Measurements from ENCODE around the gene TCOF1.
"Not testable (repeated sequence)": the region's sequence is repeated elsewhere in the genome, so short reads cannot be mapped to it uniquely, and the experiment has no call there.

Gene TCOF1

DNA sequence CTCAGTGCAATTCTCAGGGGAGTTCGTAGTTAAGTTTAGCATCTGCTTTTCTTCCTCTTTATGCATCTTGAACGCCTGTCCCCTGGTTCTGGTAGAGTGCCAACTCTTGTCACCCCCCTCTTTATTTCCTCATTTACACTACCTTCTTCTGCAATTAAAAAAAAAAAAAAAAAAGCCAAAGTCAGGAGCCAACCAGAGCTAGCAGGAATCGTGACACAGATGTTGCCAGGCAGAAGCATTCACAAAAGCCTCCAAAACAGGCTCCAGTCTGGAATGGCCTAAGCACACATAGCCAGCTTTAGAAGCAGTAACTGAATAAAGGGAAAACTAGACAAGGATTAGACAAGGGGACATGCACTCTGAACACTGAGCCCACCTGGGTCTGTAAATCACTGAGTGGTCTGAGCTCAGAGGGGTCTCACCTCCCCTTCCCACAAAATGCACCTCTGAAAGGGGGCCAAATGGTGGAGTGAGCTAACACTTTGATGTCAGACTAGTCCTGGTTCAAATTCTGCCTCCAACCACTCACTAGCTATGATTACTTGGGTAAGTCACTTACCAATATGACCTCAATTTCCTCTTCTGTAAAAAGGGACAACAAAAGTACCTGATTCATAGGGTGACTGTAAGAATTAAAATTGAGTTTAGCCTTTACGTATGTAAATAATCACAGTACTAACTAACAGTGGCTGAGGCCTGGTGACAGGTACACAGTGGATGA is 53.2 kb downstream of the TCOF1 start:
- Histone ChIP-seq H3K36me3 (ENCODE audit: control insufficient read depth in 1 of 2, insufficient read depth in 2 of 2, low read length in 2 of 2) (peaks cover 23 to 25% of the 10 kb centered on the region in 2 donors), H3K4me3 (ENCODE audit: low read depth in 1 of 2, low read length in 2 of 2) (peak overlapping the region; percentile 90 to 95), H3K27ac (ENCODE audit: low read depth, low read length) (peak overlapping the region; percentile 89), H3K9me3 (ENCODE audit: control insufficient read depth in 1 of 2, low read length in 2 of 2) (no peaks in the 10 kb centered on the region), H3K27me3 (ENCODE audit: control insufficient read depth in 1 of 2, insufficient read depth in 2 of 2, low read length in 2 of 2) (no peaks in the 10 kb centered on the region), H3K9ac (ENCODE audit: low read depth in 1 of 2, low read length in 2 of 2) (peak overlapping the region; percentile 86 to 96), H3K4me1 (ENCODE audit: control insufficient read depth in 1 of 2, insufficient read depth in 2 of 2, low read length in 2 of 2) (peaks cover 18 to 48% of the 10 kb centered on the region in 2 donors)

DNA sequence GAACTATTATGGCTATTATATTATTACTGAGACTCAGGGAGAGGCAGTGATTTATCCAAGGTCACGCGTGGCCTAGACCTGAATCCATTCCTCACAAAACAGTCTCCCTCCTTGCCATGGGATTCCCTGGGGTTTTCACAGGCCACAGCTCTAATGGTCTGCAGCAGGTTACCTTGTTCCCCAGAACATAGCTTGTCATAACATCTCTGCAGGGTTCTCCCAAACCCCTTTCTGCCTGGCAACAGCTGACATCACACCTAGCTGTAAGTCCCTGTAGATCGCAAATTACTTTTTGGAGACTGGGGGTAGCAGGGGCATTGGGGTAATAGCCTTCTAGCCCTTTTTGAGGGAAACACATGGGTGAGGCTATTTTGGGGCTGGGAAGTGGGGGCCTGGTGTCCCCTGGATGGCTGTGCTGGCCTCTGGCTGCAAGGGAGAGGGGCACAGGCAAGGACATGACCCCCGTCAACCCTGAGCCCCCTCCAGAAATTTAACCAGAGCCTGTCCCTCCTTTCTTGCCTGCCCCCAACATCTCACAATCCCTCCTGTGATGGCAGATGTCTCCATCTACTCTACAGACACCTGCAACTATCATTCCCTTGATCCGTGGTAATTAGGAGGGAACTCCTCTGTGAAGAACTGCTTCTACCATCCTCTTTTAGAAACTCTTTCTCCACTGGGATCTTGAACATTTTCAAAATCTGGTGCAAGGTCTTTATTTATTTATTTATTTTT is 53.9 kb downstream of the TCOF1 start:
- Histone ChIP-seq H3K27ac (ENCODE audit: low read depth, low read length) (peak overlapping the region; percentile 89), H3K27me3 (ENCODE audit: control insufficient read depth in 1 of 2, insufficient read depth in 2 of 2, low read length in 2 of 2) (no peaks in the 10 kb centered on the region), H3K4me3 (ENCODE audit: low read depth in 1 of 2, low read length in 2 of 2) (peak overlapping the region; percentile 90 to 95), H3K4me1 (ENCODE audit: control insufficient read depth in 1 of 2, insufficient read depth in 2 of 2, low read length in 2 of 2) (peaks cover 18 to 48% of the 10 kb centered on the region in 2 donors), H3K36me3 (ENCODE audit: control insufficient read depth in 1 of 2, insufficient read depth in 2 of 2, low read length in 2 of 2) (peaks cover 18 to 19% of the 10 kb centered on the region in 2 donors), H3K9me3 (ENCODE audit: control insufficient read depth in 1 of 2, low read length in 2 of 2) (no peaks in the 10 kb centered on the region), H3K9ac (ENCODE audit: low read depth in 1 of 2, low read length in 2 of 2) (peak overlapping the region; percentile 86 to 96)

DNA sequence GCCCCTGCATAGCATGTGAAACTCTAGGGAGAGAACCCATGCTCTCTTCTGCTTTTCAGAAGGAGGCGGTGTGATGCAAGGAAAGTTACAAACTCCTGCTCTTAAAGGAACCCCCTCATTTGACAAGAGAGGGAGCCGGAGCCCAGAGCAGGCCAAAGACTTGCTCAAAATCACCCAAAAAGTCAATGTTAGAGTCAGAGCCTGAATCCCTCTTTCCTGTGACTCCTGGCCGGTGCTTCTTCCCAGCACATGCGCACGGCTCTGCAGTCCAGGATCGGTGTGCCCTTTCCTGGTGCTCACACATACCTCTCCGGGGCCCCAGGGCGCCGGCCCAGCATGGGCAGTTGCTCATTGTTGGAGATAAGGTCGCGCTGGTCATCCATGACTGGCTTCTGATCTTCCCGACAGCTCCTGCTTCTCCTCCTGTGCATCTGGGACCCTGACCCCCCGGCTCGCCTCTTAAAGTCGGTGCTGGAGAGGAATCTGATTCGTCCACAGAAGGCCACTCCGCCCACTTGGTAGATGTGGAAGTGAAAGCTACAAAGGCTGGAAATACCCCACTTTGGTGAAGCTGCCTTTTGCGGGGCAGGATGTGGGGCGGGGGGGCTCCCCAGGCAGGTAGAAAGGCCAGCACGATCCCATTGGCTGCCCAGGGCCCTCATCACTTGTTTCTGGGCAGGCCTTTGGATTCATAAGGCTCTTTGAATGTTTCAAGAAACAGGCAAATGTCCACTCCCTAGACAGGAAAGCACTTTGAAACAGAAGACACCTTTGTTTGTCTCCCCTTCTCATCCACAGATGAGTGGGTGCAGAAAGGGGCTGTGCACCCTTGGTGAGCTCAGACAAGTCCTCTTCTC is 55.0 kb downstream of the TCOF1 start, which contains the start of gene CD74:
TSS of gene CD74 (minus strand) at position 592 of the 857 bp plus-strand sequence. CDS start at position 431, 161 bp downstream.
- H3K27me3 ChIP-seq (ENCODE audit: control insufficient read depth in 1 of 2, insufficient read depth in 2 of 2, low read length in 2 of 2), result no peaks in the 10 kb centered on the region
- H3K4me3 ChIP-seq (ENCODE audit: low read depth in 1 of 2, low read length in 2 of 2), result peak within 1 kb of the TSS; percentile 90 to 95
- H3K9ac ChIP-seq (ENCODE audit: low read depth in 1 of 2, low read length in 2 of 2), result peak within 1 kb of the TSS; percentile 86 to 96
- H3K9me3 ChIP-seq (ENCODE audit: control insufficient read depth in 1 of 2, low read length in 2 of 2), result no peaks in the 10 kb centered on the region
- peaks cover 7% of the 10 kb centered on the region in 2 donors for H3K36me3 ChIP-seq (ENCODE audit: control insufficient read depth in 1 of 2, insufficient read depth in 2 of 2, low read length in 2 of 2)
- H3K27ac ChIP-seq (ENCODE audit: low read depth, low read length), result peak within 1 kb of the TSS; percentile 91
- peaks cover 18 to 48% of the 10 kb centered on the region in 2 donors for H3K4me1 ChIP-seq (ENCODE audit: control insufficient read depth in 1 of 2, insufficient read depth in 2 of 2, low read length in 2 of 2)

DNA sequence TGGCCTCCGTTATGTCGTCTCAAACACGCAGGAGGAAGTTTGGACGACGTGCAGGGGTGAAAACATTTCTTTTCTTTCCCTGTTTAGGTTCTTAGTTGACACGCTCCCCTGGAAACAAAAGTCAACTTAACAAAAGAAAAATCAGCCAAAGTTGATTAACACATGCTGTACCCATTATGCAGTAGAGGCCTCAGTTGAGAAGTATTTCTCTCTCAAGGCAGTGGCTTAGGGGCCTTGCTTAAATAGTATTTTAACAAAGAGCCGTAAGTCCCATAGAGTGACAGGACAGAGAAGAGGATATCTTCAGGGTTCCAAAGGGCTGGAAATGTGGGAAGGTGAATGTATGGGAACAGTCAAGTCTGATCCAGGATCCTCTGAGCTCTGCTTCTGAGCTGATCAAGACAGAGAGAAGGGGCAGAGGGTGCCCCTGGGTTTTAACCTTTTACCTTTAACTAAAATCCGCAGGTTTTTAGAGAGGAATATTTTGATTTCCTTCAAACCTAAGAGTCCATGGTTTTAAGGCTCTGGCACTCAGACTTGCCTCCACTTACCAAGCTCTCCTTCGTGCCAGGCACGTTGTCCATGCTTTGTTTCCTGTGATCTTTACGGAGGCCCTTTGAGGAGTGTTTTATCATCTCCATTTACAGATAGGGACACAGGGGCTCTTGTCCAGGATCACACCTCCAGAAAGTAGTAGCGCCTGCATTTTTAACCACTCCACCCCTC is 55.8 kb downstream of the TCOF1 start:
- H3K4me1 ChIP-seq (ENCODE audit: control insufficient read depth in 1 of 2, insufficient read depth in 2 of 2, low read length in 2 of 2), result peaks cover 13 to 45% of the 10 kb centered on the region in 2 donors

DNA sequence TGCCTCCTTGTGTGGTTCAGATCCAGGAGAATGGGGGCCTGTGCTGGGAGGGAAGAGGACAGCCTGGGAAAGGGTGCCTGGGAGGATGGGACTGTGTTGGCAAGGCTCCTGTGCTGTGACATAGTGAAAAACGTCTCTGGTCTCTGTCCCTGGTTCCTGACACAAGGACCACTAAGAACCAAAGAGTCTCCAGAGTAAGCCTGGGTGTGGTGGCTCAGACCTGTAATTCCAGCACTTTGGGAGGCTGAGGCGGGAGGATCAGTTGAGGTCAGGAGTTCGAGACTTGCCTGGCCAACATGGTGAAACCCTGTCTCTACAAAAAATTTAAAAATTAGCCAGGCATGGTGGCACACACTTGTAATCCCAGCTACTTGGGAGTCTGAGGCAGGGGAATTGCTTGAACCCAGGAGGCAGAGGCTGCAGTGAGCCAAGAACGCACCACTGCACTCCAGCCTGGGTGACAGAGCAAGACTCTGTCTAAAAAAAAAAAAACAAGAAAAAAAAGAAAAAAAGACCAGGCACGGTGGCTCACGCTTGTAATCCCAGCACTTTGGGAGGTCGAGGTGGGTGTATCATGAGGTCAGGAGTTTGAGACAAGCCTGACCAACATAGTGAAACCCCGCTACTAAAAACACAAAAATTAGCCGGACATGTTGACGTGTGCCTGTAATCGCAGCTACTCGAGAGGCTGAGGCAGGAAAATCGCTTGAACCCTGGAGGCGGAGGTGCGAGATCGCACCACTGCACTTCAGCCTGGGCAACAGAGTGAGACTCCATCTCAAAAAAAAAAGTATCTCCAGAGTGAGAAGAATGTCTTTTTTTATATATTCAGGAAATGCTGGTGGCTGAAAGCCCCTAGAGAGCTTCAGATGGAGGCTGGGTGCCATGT is 56.6 kb downstream of the TCOF1 start:
- Histone ChIP-seq H3K9ac (ENCODE audit: low read depth in 1 of 2, low read length in 2 of 2) (peak overlapping the region; percentile 86 to 96), H3K4me1 (ENCODE audit: control insufficient read depth in 1 of 2, insufficient read depth in 2 of 2, low read length in 2 of 2) (peaks cover 9 to 41% of the 10 kb centered on the region in 2 donors), H3K27ac (ENCODE audit: low read depth, low read length) (peak overlapping the region; percentile 59)
- H3K27me3 ChIP-seq (ENCODE audit: control insufficient read depth in 1 of 2, insufficient read depth in 2 of 2, low read length in 2 of 2); H3K4me3 ChIP-seq (ENCODE audit: low read depth in 1 of 2, low read length in 2 of 2); H3K9me3 ChIP-seq (ENCODE audit: control insufficient read depth in 1 of 2, low read length in 2 of 2); H3K36me3 ChIP-seq (ENCODE audit: control insufficient read depth in 1 of 2, insufficient read depth in 2 of 2, low read length in 2 of 2): not testable (repeated sequence)

More for the DNA sequence above, 55.8 kb downstream of the TCOF1 start:
- H3K9me3 ChIP-seq (ENCODE audit: control insufficient read depth in 1 of 2, low read length in 2 of 2), result no peaks in the 10 kb centered on the region
- peak overlapping the region; percentile 86 to 96 for H3K9ac ChIP-seq (ENCODE audit: low read depth in 1 of 2, low read length in 2 of 2)
- H3K27me3 ChIP-seq (ENCODE audit: control insufficient read depth in 1 of 2, insufficient read depth in 2 of 2, low read length in 2 of 2), result no peaks in the 10 kb centered on the region
- peak overlapping the region; percentile 90 to 95 for H3K4me3 ChIP-seq (ENCODE audit: low read depth in 1 of 2, low read length in 2 of 2)
- peaks cover 4 to 5% of the 10 kb centered on the region in 2 donors for H3K36me3 ChIP-seq (ENCODE audit: control insufficient read depth in 1 of 2, insufficient read depth in 2 of 2, low read length in 2 of 2)
- peak overlapping the region; percentile 59 for H3K27ac ChIP-seq (ENCODE audit: low read depth, low read length)

DNA sequence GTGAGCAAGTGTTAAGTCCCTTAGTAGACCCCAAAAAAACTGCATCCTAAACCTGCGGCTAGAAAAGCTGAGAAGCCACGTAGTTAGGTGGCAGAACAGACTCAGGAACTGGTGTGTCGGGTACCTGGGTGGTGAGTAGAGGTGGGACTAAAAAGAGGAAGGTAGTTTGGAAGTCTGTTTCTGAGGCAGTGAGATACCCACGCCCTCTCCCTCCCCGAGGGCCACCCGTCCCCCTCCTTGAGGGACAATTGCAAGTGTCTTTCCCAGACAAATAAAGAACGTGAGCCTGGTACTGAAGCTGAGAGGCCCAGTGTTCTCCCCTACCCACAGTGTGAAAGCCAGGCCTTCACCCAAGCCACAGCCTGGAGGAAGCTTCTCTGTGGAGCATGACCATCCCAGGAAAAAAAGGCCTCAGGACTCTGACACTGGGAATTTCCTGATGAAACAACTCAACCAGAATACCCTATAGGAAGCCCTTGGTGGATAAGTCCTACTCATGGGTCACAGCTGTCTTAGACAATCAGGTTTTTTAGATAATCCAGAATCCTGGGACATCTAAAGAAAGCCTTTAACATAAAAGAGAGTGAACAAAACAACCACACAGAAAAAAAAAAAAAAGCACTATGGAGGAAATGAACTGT is 62.3 kb downstream of the TCOF1 start:
- Histone ChIP-seq H3K9me3 (ENCODE audit: control insufficient read depth in 1 of 2, low read length in 2 of 2) (no peaks in the 10 kb centered on the region), H3K27me3 (ENCODE audit: control insufficient read depth in 1 of 2, insufficient read depth in 2 of 2, low read length in 2 of 2) (no peaks in the 10 kb centered on the region), H3K27ac (ENCODE audit: low read depth, low read length) (no peak overlapping the region)

DNA sequence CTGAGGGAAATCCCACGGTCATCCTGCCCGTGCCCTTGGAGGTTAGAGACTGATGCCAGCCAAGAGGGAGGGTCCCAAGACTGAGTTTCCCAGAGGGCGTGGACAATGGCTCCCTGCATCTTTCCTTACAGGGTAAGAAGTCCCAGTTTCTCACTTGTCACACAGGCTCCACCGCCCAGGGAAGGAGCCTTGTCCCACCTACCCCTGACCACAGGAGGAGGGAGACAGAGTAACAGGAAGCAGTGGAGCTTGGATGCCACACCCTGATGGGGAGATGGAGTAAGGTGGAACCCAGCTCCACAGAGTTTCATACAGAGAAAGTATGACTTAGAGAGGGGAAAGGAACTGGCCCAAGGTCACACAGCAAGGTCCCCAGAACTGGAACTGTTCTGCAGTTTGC is 64.6 kb downstream of the TCOF1 start:
- Histone ChIP-seq H3K4me1 (ENCODE audit: control insufficient read depth in 1 of 2, insufficient read depth in 2 of 2, low read length in 2 of 2) (no peaks in the 10 kb centered on the region), H3K9ac (ENCODE audit: low read depth in 1 of 2, low read length in 2 of 2) (no peak overlapping the region), H3K27ac (ENCODE audit: low read depth, low read length) (no peak overlapping the region), H3K27me3 (ENCODE audit: control insufficient read depth in 1 of 2, insufficient read depth in 2 of 2, low read length in 2 of 2) (no peaks in the 10 kb centered on the region), H3K36me3 (ENCODE audit: control insufficient read depth in 1 of 2, insufficient read depth in 2 of 2, low read length in 2 of 2) (no peaks in the 10 kb centered on the region), H3K4me3 (ENCODE audit: low read depth in 1 of 2, low read length in 2 of 2) (no peak overlapping the region), H3K9me3 (ENCODE audit: control insufficient read depth in 1 of 2, low read length in 2 of 2) (no peaks in the 10 kb centered on the region)

More for the DNA sequence above, 62.3 kb downstream of the TCOF1 start:
- Histone ChIP-seq H3K9ac (ENCODE audit: low read depth in 1 of 2, low read length in 2 of 2) (no peak overlapping the region), H3K4me1 (ENCODE audit: control insufficient read depth in 1 of 2, insufficient read depth in 2 of 2, low read length in 2 of 2) (no peaks in the 10 kb centered on the region), H3K4me3 (ENCODE audit: low read depth in 1 of 2, low read length in 2 of 2) (no peak overlapping the region), H3K36me3 (ENCODE audit: control insufficient read depth in 1 of 2, insufficient read depth in 2 of 2, low read length in 2 of 2) (no peaks in the 10 kb centered on the region)

DNA sequence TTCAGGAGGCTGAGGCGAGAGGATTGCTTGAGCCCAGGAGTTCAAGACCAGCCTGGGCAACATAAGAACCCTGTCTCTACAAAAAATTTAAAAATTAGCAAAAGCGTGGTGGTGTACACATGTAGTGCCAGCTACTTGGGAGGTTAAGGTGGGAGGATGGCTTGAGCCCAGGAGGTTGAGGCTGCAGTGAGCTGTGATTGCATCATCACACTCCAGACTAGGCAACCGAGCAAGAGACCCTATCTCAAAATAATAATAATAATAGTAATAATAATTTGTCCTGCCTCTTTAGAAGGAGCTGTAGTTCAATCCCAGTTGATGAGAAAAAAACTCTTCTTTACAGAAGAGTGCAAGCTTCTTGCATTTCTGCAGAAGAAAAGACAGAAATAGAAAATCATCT is 65.3 kb downstream of the TCOF1 start:
- H3K27me3 ChIP-seq (ENCODE audit: control insufficient read depth in 1 of 2, insufficient read depth in 2 of 2, low read length in 2 of 2), result no peaks in the 10 kb centered on the region

More for the DNA sequence above, 65.3 kb downstream of the TCOF1 start:
- Histone ChIP-seq H3K36me3 (ENCODE audit: control insufficient read depth in 1 of 2, insufficient read depth in 2 of 2, low read length in 2 of 2) (no peaks in the 10 kb centered on the region), H3K4me1 (ENCODE audit: control insufficient read depth in 1 of 2, insufficient read depth in 2 of 2, low read length in 2 of 2) (peaks cover 2% of the 10 kb centered on the region in 2 donors), H3K9ac (ENCODE audit: low read depth in 1 of 2, low read length in 2 of 2) (no peak overlapping the region), H3K9me3 (ENCODE audit: control insufficient read depth in 1 of 2, low read length in 2 of 2) (no peaks in the 10 kb centered on the region), H3K4me3 (ENCODE audit: low read depth in 1 of 2, low read length in 2 of 2) (no peak overlapping the region), H3K27ac (ENCODE audit: low read depth, low read length) (no peak overlapping the region)

All from duodenal mucosa (tissue), 2 donors.